SIG-M5 treated with dmso at 0.1 percent for 504 hours (cell line): ENCODE measurements around the gene DLAT.
"Not testable (repeated sequence)": the region's sequence is repeated elsewhere in the genome, so short reads cannot be mapped to it uniquely, and the experiment has no call there.

Source experiments
- DNase-seq: peaks from one replicate; lab custom pipeline; 2025; ENCODE audit not compliant: unreplicated experiment; lab: John Stamatoyannopoulos, UW

DLAT gene

GRCh38 chr11:112004389-112004788 is 20.8 kb upstream of the DLAT start:
- peak; percentile 29 for DNase-seq

DNA sequence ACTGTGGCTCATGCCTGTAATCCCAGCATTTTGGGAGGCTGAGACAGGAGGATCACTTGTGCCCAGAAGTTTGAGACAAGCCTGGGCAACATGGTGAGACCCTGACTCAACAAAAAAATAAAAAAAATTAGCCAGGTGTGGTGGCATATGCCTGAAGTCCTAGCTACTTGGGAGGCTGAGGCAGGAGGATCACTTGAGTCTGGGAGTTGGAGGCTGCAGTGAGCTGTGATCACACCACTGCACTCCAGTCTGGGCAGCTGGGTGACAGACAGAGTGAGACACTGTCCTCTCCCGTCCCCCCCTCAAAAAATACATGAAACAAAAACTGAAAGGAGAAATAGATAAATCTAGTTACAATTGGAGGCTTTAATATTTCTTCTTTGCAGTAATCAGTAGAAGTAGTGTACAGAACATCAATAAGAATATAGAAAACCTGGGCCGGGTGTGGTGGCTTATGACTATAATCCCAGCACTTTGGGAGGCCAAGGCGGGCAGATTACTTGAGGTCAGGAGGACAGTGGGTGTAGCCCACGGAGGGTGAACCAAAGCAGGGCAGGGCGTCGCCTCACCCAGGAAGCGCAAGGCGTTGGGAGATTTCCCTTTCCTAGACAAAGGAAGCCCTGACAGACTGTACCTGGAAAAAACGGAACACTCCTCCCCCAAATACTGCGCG is 19.6 kb upstream of the DLAT start:
- DNase-seq: no peak

GRCh38 chr11:112006095-112006441 is 19.1 kb upstream of the DLAT start:
- not testable (repeated sequence) for DNase-seq

- DNase-seq: not testable (repeated sequence)
Measured at GRCh38 chr11:112011451-112011850, 13.8 kb upstream of the DLAT start.

GRCh38 chr11:112012874-112013273 is 12.3 kb upstream of the DLAT start:
- DNase-seq: no peak

- DNase-seq: no peak
Measured at GRCh38 chr11:112013497-112014164, 11.6 kb upstream of the DLAT start.

DNA sequence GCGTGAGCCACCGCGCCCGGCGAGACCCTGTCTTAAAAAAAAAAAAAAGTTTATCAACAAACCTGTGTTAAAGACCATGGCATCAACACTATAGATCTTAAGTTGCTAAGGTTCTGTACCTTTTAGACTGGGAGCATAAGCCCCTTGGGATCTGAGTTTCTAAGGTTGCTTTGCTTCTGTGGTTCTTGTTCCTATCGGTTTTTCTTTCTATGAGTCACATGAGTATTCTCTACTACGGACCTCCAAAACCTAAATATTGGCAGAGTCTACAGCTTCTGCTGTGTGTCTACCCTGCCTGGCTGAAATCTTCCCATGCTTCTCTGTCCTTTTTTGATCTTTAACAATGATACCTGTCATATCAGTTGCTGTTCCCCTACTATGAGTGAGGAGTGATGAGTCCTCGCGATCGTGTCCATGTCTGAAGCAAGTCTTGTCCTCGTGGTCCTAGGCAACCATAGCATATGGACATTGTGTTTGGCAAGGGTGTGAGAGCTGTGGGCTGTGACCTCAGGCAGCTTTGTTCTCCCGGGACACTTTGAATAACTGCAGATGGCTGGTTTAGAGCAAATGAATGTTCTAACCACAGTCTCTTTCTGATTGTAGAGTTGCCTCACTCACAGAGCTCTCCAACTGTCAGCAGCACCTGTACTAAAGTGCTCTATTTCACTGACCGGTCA is 9.0 kb upstream of the DLAT start:
- peak; percentile 18 for DNase-seq

- DNase-seq: peak; percentile 11
Measured at GRCh38 chr11:112016765-112017376, 8.3 kb upstream of the DLAT start.

GRCh38 chr11:112017538-112017937 is 7.7 kb upstream of the DLAT start:
- DNase-seq: no peak

GRCh38 chr11:112019066-112019465 is 6.1 kb upstream of the DLAT start:
- no peak for DNase-seq

GRCh38 chr11:112023104-112023503 is 2.1 kb upstream of the DLAT start:
- DNase-seq: no peak

DNA sequence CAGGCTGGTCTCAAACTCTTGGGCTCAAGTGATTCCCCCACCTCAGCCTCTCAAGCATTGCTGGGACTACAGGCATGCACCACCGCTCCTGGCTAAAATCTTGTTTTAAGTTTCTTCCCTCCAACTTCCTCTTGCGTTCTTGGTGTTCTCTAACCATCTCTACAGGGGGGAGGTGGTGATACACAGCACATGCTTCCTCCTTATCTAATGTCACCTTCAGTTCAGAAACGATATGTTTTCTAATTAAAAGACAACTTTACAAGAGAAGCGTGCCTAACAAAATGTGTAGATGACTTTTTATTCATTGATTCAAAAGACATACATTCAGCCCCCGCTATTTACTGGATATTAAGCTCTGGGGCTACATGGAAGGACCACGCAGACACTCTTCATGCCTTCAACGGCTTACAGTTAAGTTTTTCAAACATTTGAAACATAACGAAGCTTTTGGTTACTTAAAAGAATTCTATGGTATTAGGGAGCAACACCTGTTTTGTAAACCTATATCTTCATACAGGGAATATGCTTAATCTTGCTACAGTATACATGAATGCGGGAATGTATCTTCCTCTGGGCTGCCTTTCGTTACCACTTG is 933 bp upstream of the DLAT start:
- peak; percentile 83 for DNase-seq

- DNase-seq: no peak
Measured at GRCh38 chr11:112025707-112026106, 499 bp downstream of the DLAT start.

DNA sequence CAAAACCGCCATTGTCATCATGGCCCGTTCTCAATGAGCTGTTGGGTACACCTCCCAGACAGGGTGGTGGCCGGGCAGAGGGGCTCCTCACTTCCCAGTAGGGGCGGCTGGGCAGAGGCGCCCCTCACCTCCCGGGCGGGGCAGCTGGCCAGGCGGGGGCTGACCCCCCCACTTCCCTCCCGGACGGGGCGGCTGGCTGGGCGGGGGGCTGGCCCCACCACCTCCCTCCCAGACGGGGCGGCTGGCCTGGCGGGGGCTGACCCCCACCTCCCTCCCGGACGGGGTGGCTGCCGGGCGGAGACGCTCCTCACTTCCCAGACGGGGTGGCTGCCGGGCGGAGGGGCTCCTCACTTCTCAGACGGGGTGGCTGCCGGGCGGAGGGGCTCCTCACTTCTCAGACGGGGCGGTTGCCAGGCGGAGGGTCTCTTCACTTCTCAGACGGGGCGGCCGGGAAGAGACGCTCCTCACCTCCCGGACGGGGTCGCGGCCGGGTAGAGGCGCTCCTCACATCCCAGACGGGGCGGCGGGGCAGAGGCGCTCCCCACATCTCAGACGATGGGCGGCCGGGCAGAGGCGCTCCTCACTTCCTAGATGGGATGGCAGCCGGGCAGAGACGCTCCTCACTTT is 1.7 kb downstream of the DLAT start:
- not testable (repeated sequence) for DNase-seq

GRCh38 chr11:112029460-112029859 is 4.3 kb downstream of the DLAT start:
- no peak for DNase-seq

- DNase-seq: no peak
Measured at GRCh38 chr11:112033902-112034301, 8.7 kb downstream of the DLAT start.

- no peak for DNase-seq
Measured at GRCh38 chr11:112037527-112037926, 12.3 kb downstream of the DLAT start.

GRCh38 chr11:112042161-112042960 is 17.2 kb downstream of the DLAT start:
- DNase-seq: no peak

GRCh38 chr11:112042961-112043304 is 17.7 kb downstream of the DLAT start:
- DNase-seq: no peak

DNA sequence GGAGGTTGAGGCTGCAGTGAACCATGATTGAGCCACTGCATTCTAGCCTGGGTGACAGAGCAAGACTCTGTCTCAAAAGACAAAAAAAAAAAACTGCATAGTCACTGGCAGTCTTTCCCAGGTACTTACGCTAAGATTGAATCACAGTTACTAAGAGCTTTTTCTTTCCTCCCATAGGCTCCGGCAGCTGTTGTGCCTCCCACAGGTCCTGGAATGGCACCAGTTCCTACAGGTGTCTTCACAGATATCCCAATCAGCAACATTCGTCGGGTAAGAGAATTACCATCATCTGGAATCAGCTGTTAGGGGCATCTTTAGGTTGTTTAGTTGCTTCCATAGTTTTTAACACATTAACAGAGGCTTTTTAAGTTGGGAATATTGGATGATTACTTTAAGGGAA is 19.8 kb downstream of the DLAT start:
- DNase-seq: no peak
